NCI-H524 (cell line): ENCODE measurements around the gene BANF2.

Experiments used
- DNase-seq, 2 experiments: peaks; one replicate each; lab custom pipeline; 2025; lab: John Stamatoyannopoulos, UW

Gene BANF2

GRCh38 chr20:17709361-17710293 is 9.9 kb downstream of the BANF2 start:
- no peak for DNase-seq

GRCh38 chr20:17710379-17711266 is 10.9 kb downstream of the BANF2 start:
- DNase-seq = peak; percentile 57 to 84

GRCh38 chr20:17711267-17711627 is 11.5 kb downstream of the BANF2 start:
- no peak for DNase-seq

- DNase-seq = no peak
Measured at GRCh38 chr20:17712201-17712600, 12.4 kb downstream of the BANF2 start.

- no peak for DNase-seq
Measured at GRCh38 chr20:17712708-17713107, 12.9 kb downstream of the BANF2 start.

- DNase-seq = no peak
Measured at GRCh38 chr20:17714597-17714996, 14.8 kb downstream of the BANF2 start.

GRCh38 chr20:17715075-17715474 is 15.3 kb downstream of the BANF2 start:
- DNase-seq = no peak

- DNase-seq = no peak
Measured at GRCh38 chr20:17716331-17716730, 16.6 kb downstream of the BANF2 start.

GRCh38 chr20:17720755-17721154 is 21.0 kb downstream of the BANF2 start:
- DNase-seq = no peak

GRCh38 chr20:17721802-17722486 is 22.2 kb downstream of the BANF2 start:
- DNase-seq = no peak

- DNase-seq = no peak
Measured at GRCh38 chr20:17722493-17723300, 22.9 kb downstream of the BANF2 start.

- DNase-seq = no peak
Measured at GRCh38 chr20:17723301-17723691, 23.5 kb downstream of the BANF2 start.

GRCh38 chr20:17725094-17725835 is 25.5 kb downstream of the BANF2 start:
- DNase-seq = peak; percentile 99 to 100

- DNase-seq = no peak
Measured at GRCh38 chr20:17726902-17727301, 27.1 kb downstream of the BANF2 start.

- DNase-seq = no peak
Measured at GRCh38 chr20:17727351-17727750, 27.6 kb downstream of the BANF2 start.

- no peak for DNase-seq
Measured at GRCh38 chr20:17728074-17728473, 28.3 kb downstream of the BANF2 start.

- no peak for DNase-seq
Measured at GRCh38 chr20:17730071-17730470, 30.3 kb downstream of the BANF2 start.

GRCh38 chr20:17731233-17731632 is 31.5 kb downstream of the BANF2 start:
- DNase-seq = no peak

- peak in 1 of 2 experiments; percentile 48 for DNase-seq
Measured at GRCh38 chr20:17732907-17733521, 33.2 kb downstream of the BANF2 start.

GRCh38 chr20:17733767-17734304 is 34.1 kb downstream of the BANF2 start:
- no peak for DNase-seq
